ENCODE measurements around the gene TRPM5. TPM values are rescaled to one million over a fixed set of nuclear protein-coding genes. Genes with fewer than 3 reads are reported as not detected.
A peak's percentile ranks its signal among the peaks of the same experiment; 100 is the strongest.

TRPM5 gene
- polyA plus RNA-seq, 12 donors = 0.03 to 0.08 (median 0.05) TPM; not detected in 7

DNA sequence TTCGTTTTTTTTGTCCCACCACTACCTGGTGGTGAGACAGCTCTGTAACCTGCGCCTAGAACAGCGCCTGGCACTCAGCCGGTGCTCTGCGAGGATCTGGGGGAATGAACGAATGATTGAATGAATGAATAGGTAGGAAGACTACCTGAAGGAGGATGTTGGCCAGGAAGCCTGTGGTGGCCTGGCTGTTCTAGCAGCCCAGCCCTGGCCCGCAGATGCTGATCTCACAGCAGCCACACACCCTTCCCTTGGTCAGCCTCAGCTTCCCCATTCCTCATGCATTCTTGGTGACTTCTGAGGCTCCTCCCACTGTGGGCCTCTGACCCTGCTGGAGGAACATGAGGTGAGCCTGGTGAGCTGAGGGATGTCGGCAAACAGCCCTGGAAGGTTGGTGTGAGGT lies 3.7 kb downstream of the TRPM5 start:
- DNase-seq = no peak

DNA sequence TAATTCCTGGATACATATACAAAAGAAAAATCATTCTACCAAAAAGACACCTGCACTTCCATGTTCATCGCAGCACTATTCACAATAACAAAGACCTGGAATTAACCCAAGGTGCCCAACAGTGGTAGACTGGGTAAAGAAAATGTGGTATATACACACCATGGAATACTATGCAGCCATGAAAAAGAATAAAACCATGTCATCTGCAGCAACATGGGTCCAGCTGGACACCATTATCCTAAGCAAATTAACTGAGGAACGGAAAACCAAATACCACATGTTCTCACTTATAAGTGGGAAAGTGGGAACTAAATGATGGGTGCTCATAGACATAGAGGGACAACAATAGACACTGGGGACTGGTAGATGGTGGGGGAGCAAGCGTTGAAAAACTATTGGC lies 4.5 kb downstream of the TRPM5 start:
- DNase-seq = no peak

DNA sequence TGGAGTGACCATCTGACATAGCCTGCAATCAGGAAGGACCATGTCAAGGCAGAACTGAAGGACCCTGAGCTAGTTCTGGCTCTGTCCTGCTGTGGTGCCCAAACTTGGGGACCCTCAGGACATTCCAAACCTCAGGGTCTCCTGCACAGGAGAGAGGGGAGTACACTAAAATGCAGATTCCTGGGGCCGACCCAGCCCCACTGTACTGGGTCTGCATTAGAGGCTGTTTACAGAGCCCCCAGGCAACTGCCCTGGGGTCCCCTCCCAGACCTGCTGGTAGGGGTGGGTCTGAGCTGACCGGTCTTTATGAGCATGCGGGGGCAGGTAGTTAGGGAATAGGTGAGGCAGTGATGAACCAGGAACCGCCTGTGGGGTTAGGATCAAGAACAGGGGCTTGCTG lies 6.8 kb downstream of the TRPM5 start:
- no peak for DNase-seq

DNA sequence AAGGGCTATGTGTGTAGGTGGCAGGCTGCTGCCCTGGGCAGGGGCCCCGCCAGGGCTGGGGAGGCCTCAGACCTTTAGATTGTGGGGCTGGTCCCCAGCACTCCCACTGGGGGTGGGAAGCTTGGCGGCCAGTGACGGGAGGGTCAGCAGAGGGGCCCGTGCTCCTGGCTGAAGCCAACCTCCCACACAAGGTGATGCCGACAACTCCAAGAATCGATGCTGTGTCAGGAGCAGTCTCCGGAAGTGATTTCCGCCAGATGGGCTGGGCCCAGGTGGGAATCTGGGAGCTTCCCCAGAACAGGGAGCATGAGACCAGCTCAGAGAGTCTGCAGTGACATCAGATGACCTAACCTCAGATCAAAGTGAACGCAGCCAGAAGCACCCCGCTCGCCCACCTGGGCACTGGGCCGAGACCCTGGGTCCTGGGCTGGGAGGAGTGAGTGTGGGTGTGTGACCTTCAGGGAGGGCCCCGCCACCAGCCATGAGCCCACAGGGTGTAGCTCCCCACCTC lies 7.7 kb downstream of the TRPM5 start:
- DNase-seq = no peak

DNA sequence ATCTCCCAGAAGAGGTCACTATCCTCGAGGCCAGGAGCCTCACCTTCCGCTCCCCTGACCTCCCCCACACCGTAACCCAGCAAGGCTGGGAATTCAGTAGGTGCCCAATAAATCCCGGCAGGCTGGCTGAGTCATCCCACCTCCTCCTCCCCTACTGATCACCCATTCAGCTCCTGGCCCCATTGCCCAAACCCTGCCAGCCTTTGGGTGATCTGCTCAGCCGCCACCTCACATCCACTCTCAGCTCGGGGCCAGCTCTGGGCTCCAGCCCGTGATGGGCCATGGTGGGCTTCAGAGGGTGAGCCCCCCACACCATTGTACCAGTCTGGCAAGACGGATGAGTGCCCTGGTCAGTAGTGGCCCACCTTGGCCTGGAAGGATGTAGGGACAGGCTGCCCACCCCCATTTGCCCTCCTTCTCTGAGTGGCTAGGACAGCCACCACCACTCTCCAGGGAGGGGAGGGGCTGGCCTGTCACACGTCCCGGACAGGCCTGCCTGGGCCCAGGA lies 8.2 kb downstream of the TRPM5 start:
- DNase-seq = no peak

DNA sequence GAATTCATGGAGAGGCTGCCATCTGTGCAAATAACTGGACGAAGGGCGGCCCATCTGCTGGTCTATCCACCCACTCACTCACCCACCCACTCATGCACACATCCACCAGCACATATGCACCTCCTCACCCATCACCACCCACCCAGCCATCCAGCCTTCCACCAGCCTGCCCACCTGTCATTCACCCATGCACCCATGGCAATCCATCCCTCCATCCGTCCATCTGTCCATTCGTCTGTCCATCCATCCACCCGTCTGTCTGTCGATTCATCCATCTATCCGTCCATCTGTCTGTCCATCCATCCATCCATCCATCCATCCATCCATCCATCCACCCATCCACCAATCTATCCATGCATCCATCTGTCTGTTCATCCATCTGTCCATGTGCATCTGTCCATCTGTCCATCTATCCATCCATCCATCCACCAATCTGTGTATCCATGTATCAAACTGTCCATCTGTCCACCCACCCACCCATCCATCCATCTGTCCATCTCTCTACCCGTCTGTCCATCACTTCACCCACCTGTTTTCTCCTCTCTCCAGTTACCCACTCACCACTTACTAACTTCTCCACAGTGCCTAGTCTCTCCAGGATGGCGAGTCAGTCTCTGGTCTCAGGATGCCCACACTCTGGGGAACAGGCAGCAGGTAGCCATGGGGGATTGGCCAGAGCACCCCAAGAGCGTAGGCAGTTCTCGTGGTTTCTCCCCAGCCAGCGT lies 8.9 kb downstream of the TRPM5 start:
- DNase-seq = no peak

DNA sequence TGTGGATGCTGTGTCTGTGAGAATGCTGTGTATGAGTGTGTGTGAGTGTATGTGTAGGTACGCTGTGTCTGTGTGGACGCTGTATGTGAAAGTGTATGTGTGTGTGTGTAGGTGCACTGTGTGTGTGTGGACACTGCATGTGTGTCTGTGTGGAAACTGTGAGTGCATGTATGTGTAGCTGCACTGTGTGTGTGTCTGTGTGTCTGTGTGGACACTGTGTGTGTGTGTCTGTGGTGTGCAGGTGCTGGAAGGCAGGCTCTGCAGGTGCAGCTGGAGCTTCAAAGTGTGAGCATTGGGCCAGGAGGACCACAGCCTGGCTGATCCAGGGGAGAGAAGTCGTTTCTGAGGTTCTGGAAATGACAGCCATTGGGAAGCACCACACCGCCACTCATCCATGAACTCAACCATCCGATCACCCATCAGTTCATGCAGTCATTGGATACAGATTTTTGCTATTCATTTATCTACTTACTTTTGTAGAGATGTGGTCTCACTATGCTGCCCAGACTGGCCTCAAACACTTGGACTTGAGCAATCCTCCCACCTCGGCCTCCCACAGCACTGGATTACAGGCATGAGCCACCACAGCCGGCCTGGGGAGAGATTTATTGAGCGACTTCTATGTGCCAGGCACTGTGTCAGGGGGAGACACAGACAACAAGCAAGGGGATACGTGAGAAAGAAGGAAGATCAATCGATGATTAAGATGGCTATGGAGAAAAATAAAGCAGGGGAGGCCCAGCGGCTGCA lies 9.6 kb downstream of the TRPM5 start:
- no peak for DNase-seq

DNA sequence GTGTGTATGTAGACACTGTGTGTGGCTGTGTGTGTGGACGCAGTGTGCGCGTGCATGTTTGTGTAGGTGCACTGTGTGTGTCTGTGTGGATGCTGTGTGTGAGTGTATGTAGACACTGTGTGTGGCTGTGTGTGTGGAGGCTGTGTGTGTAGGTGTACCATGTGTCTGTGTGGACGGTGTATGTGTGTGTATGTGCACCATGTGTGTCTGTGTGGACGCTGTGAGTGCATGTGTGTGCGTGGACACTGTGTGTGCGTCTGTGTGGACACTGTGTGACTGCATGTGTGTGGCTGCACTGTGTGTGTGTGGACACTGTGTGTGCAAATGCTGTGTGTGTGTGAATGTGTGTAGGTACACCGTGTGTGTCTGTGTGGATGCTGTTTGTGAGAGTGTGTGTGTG lies 10.3 kb downstream of the TRPM5 start:
- no peak for DNase-seq

DNA sequence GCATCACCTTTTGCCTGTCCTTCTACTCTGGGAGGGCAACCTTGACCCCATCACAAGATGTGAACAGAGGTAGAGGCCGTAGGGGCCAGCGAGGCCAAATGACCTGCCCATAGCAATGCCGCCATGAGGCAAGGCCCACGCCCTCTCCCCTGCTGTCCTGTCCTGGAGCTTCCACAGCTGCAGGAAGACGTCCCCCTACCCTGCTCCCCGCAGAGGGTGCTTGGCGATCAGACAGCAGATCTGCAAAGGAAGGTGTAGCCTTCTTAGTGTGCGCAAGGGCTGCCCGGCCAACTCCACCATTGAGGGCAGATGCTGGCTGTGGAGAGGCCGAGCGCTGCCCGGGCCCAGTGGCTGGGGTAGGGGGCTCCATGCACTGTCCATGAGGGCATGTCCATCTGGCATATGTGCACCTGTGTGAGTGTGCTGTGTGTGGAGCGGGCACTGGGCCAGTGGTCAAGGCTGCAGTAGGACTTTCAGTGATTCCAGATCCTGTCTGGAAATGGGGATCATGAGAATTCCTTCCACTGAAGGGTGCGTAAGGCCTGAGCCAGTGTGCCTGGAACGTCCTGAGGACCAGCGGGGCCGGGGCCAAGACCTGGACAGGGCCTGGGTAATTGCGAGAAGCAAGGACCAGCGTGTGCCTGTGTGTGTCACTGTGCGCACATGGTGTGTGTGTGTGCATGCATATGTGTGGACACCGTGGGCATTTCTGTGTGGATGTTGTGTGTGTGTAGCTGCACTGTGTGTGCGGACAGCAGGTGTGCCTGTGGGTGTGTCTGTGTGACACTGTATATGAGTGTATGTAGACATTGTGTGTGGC lies 11.0 kb downstream of the TRPM5 start:
- DNase-seq = no peak

DNA sequence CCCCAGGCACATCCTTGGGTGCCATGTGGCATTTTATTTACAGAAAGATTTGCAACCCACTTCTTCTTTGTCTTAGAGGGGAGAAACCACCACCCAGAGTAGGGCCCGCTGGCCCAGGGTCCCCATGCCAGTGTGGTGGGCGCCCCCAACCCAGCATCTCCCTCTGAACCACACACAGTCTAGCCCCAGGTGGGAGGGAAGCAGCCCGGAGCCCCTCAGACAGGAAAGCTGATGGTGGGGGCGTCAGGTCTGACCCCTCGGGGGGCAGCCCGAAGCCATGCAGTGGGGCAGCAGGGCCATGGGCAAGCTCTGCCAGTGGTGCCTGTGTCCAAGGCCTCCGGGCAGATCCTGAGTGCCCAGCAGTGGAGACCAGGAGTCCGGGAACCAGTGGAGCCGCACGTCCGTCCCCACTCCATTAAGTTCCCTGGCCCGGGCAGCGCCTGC lies 11.7 kb downstream of the TRPM5 start:
- no peak for DNase-seq

DNA sequence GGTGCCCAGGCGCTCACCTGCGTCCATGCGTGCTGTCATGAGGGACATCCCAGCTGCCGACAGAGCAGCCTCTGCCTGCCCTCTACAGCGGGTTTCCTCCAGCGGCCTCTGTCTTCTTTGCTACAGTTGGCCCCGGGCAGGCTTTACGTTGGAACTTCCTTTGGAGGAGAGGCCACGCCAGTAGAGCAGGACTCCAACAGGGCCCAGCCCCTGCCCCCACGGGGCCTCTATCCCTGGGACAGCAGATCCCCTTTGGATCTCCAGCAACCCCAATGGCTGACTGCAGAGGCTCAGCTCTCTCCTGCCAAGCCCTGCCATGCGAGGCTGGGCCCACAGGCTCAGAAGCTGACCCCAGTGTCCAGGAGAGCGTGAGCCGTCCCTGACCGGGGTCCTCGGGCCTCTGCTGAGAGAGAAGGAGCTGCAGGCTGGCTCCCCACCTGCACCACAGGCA lies 12.1 kb downstream of the TRPM5 start:
- no peak for DNase-seq

DNA sequence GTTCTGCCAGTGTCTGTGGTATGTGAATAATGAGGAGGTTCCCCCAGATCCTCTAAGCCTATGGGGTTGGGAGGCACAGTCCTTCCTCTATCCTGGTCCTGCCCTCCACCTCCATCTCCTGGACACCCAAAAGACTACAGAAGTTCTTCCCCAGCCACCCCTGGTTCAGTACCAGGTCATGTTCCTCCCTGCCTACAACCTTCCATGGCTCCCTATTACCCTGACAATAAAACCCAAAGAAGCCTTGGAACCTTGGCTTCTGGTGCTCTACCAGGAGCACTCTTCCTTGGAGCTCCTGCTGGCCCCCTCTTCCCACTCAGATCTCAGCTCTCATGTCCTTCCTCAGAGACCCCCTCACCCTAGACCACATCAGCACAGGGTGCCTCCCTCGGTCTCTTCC lies 12.9 kb downstream of the TRPM5 start:
- no peak for DNase-seq

DNA sequence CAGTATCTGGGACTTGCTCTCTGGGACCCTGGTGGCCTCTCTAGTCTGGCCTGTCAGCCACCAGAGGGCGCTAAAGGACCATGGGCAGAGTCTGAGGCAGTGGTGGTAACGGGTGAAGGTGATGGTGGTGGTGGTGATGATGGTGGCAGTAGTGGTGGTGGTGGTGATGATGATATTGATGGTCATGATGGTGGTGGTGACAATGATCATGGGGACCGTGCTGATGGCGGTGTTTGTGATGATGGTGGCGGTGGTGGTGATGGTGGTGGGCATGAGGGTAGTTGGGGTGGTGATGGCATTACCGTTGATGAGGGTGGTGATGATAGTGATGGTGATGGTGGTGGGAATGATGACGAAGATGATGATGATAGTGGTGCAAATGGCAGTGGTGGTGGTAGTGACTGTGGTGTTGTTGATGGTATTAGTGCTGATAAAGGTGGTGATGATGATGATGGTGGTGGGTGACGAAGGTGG lies 16.0 kb downstream of the TRPM5 start:
- DNase-seq = peak; percentile 46

DNA sequence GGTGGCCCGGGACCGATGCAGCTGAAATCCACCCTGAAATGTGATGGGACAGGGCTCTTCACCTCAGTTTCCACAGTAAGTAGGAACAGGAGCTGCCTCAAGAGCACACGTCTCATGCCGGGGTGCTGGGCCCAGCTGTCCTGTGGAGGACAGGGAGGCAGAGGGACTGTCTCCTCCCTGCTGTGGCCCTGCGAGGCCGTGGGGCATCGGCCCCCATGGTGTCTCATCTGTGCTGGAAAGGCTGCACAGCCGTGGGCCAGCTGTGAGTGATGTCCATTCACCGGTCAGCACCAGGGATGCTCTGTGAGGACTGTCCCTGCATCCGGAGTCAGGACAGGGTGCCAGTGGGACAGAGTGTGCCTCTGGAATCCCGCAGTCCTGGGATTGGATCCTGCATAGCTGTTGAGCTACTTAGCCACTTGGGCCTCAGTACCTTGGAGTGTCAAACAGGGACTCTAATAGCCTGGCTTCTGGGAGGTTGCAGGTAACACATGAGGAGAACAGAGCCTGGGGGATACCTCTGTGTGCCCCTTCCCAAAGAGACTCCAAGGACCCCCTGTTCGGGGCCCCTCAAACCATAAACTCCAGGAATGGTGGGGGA lies 16.5 kb downstream of the TRPM5 start:
- DNase-seq = no peak

DNA sequence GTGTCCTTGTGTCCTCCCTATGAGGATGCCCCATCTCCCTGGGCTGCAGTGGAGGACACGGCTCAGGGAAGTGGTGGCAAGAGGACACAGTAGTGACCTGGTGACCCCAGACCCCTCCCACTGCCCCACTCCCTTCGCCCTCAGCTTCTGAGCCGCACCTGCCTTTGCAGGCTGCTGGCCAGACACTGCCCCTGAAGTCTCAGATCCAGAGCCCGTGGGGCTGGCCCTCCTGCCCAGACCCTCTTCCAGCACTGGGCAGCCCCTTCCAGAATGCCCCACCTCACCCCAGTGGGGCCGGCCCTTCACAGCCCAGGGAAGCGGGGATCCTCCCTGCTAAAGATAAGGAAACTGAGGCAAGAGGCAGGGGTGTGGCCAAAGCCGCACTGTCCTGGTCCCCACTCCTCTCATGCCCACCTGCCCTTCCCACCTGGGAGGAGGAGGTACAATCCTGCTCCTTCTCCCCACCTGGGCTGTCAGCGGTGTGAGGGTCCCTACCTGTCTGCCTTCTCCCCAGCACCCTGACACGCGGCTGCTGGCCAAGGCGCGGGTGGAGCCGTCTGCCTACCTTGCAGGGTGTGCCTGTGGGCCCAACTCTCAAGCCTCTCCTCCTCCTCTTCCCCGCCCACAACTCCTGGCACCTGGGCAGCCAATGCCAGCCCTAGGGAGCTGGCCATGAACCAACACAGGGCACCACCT lies 17.3 kb downstream of the TRPM5 start:
- DNase-seq = no peak

DNA sequence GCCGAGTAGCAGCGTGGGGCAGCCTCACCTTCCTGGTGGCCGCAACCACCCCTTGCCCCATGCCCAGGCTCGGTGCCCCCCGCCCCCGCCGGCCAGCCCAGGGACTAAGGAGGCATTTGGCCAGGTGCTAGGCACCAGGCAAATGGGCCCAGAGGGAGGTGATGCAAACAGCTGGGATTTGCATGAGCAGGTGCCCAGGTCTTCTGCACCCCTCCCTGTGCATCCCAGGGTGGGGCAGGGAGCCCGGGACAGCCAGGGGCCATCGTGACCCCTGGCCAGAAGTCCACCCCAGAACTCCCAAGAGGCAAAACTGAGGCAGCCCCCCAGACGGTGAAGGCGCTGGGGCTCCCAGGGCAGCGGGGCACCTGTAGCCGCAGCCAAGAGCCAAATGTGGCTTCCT lies 18.1 kb downstream of the TRPM5 start:
- DNase-seq = no peak

DNA sequence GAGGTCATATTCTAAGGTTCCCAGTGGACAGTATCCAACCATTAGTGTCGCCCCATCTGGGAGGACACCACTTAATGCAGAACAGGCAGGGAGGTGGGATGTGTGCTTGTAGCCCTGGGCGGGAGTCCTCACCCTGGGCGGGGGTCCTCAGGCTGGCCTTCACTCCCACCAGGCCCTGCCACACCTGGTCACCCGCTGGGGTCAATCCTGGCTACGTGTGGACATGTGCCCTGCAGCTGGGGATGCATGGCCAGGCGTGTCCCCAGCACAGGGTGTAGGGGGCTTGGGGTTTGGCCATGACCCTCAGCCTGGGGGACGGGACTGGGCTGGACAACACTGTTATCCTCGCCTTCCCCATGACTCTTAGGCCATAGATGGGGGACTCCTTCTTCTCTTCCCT lies 18.8 kb downstream of the TRPM5 start:
- no peak for DNase-seq

DNA sequence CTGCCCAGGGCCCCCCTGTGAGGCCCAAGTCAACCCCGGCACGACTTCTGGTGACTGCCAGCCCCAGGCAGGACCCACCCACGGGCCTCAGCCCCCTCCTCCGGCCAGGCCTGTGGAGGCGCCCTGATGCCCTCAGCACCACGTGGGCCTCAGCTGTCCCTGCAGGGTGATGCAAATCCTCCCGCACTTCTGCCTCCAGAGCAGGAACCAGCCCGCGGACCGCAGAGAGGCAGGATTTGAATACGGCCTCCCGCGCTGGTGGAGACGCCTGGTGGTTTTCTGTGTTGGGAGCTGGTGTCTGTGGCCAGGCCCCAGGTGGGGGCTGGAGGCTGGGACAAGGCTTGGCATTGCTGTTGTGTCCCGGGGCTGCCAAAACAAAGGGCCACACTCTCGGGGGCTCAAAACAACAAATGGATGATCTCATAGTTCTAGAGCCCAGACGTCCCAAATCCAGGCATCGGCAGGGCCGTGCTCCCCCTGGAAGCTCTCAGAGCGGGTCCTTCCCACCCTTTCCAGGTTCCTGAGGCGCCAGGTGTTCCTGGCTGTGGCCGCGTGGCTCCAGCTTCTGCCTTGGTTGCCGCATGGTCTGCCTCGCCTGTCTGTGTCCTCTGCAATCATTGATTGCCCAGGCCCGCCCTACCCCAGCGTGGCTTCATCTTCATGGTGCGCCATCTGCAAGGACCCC lies 19.4 kb downstream of the TRPM5 start:
- DNase-seq = no peak

DNA sequence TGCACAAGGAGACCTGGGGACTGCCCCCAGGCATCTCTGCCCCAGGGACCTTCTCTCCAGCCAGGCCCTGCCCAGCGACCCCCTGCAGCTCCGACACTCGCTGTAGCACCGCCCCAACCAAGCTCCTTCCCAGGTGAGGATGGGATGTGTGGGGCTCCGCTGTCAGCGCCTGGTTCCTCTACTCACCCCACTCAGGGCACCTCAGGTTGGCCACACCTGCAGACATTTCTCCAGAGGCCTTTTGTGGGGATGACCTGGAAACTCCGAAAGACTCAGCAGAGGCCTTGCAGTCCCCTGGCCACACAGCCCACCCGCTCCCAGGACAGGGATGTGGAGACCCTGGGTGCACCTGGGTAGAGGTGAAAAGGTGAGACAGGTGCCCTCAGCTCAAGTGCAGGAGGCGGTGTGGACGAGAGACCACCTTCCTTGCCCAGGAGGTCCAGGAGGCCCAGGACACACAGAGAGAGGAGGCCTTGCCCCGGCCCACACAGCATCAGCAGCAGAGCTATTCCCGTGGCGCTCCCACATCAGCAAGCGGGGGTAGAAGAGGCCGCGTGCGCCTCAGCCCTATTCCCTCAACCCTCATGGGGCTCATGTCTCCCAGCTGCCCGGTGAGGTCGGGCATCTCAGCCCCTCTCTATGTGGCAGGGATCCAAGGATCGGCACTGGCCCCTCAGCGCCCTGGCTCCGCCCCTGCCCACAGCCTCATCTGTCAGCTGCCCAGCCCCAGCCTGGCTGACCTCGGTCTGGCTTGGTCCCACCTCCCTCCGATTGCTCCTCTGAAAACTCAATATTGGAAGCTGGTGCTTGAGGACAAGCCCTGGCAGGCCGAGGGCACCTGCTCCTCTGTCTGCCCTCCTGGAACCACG lies 20.9 kb downstream of the TRPM5 start:
- DNase-seq = no peak

All from muscle of arm (tissue), 12 donors.